ENCODE data around the gene RASA4B.
"Not testable (repeated sequence)": the region's sequence is repeated elsewhere in the genome, so short reads cannot be mapped to it uniquely, and the experiment has no call there.

DNA sequence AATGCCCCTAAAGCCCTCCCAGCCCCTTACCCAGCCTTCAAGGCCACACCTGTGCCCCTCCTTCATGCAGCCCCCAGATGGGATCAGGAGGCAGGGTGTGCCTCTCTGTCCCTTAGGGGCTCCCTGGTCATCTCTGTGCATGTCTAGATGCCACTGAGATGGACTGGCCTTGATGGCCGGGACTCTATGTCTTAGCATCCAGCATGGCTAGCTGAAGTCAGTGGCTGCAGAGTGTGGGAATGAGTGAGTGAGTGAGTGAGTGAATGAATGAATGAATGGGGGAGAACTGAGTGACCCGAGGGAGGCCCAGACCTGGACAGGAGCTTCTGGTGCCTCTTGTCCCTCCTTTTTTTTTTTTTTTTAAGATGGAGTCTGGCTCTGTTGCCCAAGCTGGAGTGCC, 14.6 kb upstream of the RASA4B start:
- not testable (repeated sequence) for TF ChIP-seq POLR2A (IDR thresholded peaks at IDR 0.05; ENCODE audit: low read depth, low read length); CTCF (conservative IDR thresholded peaks at IDR 0.05; ENCODE audit: low read depth, low read length); CHD1 (IDR thresholded peaks at IDR 0.05; ENCODE audit: low read depth, low read length); RAD21 (IDR thresholded peaks at IDR 0.05; ENCODE audit: low read length); SMC3 (IDR thresholded peaks at IDR 0.05; ENCODE audit: low read depth, low read length)
